Parathyroid adenoma (tissue), 2 donors: ENCODE data around the gene ADCY1.

Experiments
- H2AFZ ChIP-seq: fragments of 300-600 bp; sonication (generic); one replicate; pipeline ENCODE4 v1.7.0; 2017; ENCODE audit warnings: antibody characterized with exemption, mild to moderate bottlenecking
- H3K27ac ChIP-seq: fragments of 300-600 bp; sonication (generic); one replicate; pipeline ENCODE4 v1.7.0; 2017
- H3K27me3 ChIP-seq: fragments of 300-600 bp; sonication (generic); one replicate; pipeline ENCODE4 v1.7.0; 2017; ENCODE audit warnings: low read length; ENCODE audit not compliant: control insufficient read depth, insufficient read depth
- H3K36me3 ChIP-seq: fragments of 300-600 bp; sonication (generic); one replicate; pipeline ENCODE4 v1.7.0; 2017; ENCODE audit warnings: low read length; ENCODE audit not compliant: control insufficient read depth, insufficient read depth
- H3K4me1 ChIP-seq: fragments of 300-600 bp; sonication (generic); one replicate; pipeline ENCODE4 v1.7.0; 2017; ENCODE audit warnings: control low read depth
- H3K4me2 ChIP-seq: fragments of 300-600 bp; sonication (generic); one replicate; pipeline ENCODE4 v1.7.0; 2017; ENCODE audit warnings: low read length
- H3K4me3 ChIP-seq: fragments of 300-600 bp; sonication (generic); one replicate; pipeline ENCODE4 v1.7.0; 2017; ENCODE audit warnings: low read depth, low read length
- H3K79me2 ChIP-seq: fragments of 300-600 bp; sonication (generic); one replicate; pipeline ENCODE4 v1.7.0; 2017; ENCODE audit warnings: control low read depth
- H3K9ac ChIP-seq: fragments of 300-600 bp; sonication (generic); one replicate; pipeline ENCODE4 v1.7.0; 2017; ENCODE audit warnings: mild to moderate bottlenecking
- H3K9me3 ChIP-seq: fragments of 300-600 bp; sonication (generic); one replicate; pipeline ENCODE4 v1.7.0; 2017; ENCODE audit warnings: low read length; ENCODE audit not compliant: control insufficient read depth
- CTCF ChIP-seq: fragments of 300-600 bp; sonication (generic); IDR thresholded peaks from one replicate; pipeline ENCODE4 v1.7.0; 2017; ENCODE audit warnings: antibody characterized with exemption, mild to moderate bottlenecking
- donor health status: primary hyperparathyroidism.

ADCY1 gene

GRCh38 chr7:45687721-45688120 is 113.6 kb downstream of the ADCY1 start:
- TF ChIP-seq CTCF, result no peak
- Histone ChIP-seq H3K79me2 (no peaks in the 10 kb centered on the region), H3K9ac (no peak overlapping the region), H3K36me3 (no peaks in the 10 kb centered on the region), H3K9me3 (no peaks in the 10 kb centered on the region), H3K4me3 (no peak overlapping the region), H3K4me1 (no peaks in the 10 kb centered on the region), H3K27ac (no peak overlapping the region), H3K27me3 (no peaks in the 10 kb centered on the region), H3K4me2 (no peak overlapping the region), H2AFZ (no peak overlapping the region)

- Histone ChIP-seq H3K4me3 (no peak overlapping the region), H3K4me2 (no peak overlapping the region), H3K36me3 (no peaks in the 10 kb centered on the region), H3K4me1 (no peaks in the 10 kb centered on the region), H3K79me2 (no peaks in the 10 kb centered on the region), H3K27me3 (no peaks in the 10 kb centered on the region), H3K9me3 (no peaks in the 10 kb centered on the region), H3K27ac (no peak overlapping the region), H3K9ac (no peak overlapping the region), H2AFZ (no peak overlapping the region)
- TF ChIP-seq CTCF, result no peak
Observed at GRCh38 chr7:45688382-45688781, 114.2 kb downstream of the ADCY1 start.

- H3K9me3 ChIP-seq, result no peaks in the 10 kb centered on the region
- no peaks in the 10 kb centered on the region for H3K36me3 ChIP-seq
- no peaks in the 10 kb centered on the region for H3K4me1 ChIP-seq
- H3K27ac ChIP-seq, result no peak overlapping the region
- no peak overlapping the region for H2AFZ ChIP-seq
- H3K9ac ChIP-seq, result no peak overlapping the region
- TF ChIP-seq CTCF, result no peak
- no peak overlapping the region for H3K4me3 ChIP-seq
- H3K4me2 ChIP-seq, result no peak overlapping the region
- no peaks in the 10 kb centered on the region for H3K79me2 ChIP-seq
- no peaks in the 10 kb centered on the region for H3K27me3 ChIP-seq
Observed at GRCh38 chr7:45689011-45689796, 115.0 kb downstream of the ADCY1 start.

- H3K9ac ChIP-seq, result no peak overlapping the region
- TF ChIP-seq CTCF, result no peak
- no peaks in the 10 kb centered on the region for H3K9me3 ChIP-seq
- no peaks in the 10 kb centered on the region for H3K36me3 ChIP-seq
- no peaks in the 10 kb centered on the region for H3K4me1 ChIP-seq
- H3K27me3 ChIP-seq, result no peaks in the 10 kb centered on the region
- no peak overlapping the region for H3K27ac ChIP-seq
- H3K4me3 ChIP-seq, result no peak overlapping the region
- no peak overlapping the region for H2AFZ ChIP-seq
- no peak overlapping the region for H3K4me2 ChIP-seq
- H3K79me2 ChIP-seq, result no peaks in the 10 kb centered on the region
Observed at GRCh38 chr7:45689797-45690761, 115.9 kb downstream of the ADCY1 start.
